Ovary (tissue), 10 donors: ENCODE results near the gene OR2A7. TPM values are rescaled to one million over a fixed set of nuclear protein-coding genes. Genes with fewer than 3 reads are reported as not detected.
"Not testable (repeated sequence)": the region's sequence is repeated elsewhere in the genome, so short reads cannot be mapped to it uniquely, and the experiment has no call there.

Experiments used
- DNase-seq, 5 donors: peaks; one replicate each; pipeline ENCODE4 v3.0.0-alpha.2; 2019 to 2020
- H3K27ac ChIP-seq, 2 donors: fragments of 200-600 bp; one replicate each; pipeline versions ENCODE4 v1.5.1 to v1.8.0; 2019 to 2022
- H3K27me3 ChIP-seq: fragments of 200-600 bp; one replicate; pipeline ENCODE4 v1.8.0; 2022
- H3K36me3 ChIP-seq: fragments of 200-600 bp; sonication (generic); one replicate; pipeline ENCODE4 v1.5.1; 2019
- H3K4me1 ChIP-seq: one replicate; pipeline ENCODE4 v1.8.1; 2013; ENCODE audit warnings: mild to moderate bottlenecking, moderate library complexity; ENCODE audit not compliant: insufficient read depth
- H3K4me3 ChIP-seq: fragments of 200-600 bp; sonication (generic); one replicate; pipeline ENCODE4 v1.5.1; 2017
- H3K9me3 ChIP-seq, 2 donors: fragments of 200-600 bp in 1 of 2; sonication (generic) in 1 of 2; one replicate each; pipeline versions ENCODE4 v1.5.1 to v1.8.1; 2013 to 2019; ENCODE audit warnings: mild to moderate bottlenecking in 1 of 2, moderate library complexity in 1 of 2
- WGBS, 3 donors: extraction: QIAGEN DNeasy Blood & Tissue Kit in 1 of 3; methylation state at CpG; one replicate each; pipeline versions ENCODE4 v1.1.5 to v1.1.7; 2013 to 2017; 5-methylcytosine and 5-hydroxymethylcytosine counted together
- intact Hi-C, 4 donors: fragments of 100-400 bp; cut with DNase I; formaldehyde crosslinking; loops; one replicate each; pipeline versions ENCODE4 v1.11.0 to v1.15.1; 2022 to 2023
- long read RNA-seq, 3 donors: library from polyadenylated mRNA in 2 of 3; unstranded in 2 of 3; transcript quantifications; one replicate each; pipeline ENCODE4 v2.0.0 and lab custom pipeline, GENCODE V29; 2021 to 2026
- polyA plus RNA-seq, 2 donors: library from polyadenylated mRNA; stranded (reverse); fragments of 200-250 nt in 1 of 2; fragments of 350-450 nt in 1 of 2; fragmentation: Illumina TruSeq in 1 of 2; extraction: RNeasy Lipid Tissue Mini Kit (QIAGEN cat#74804) in 1 of 2; gene quantifications; one replicate each; pipeline ENCODE4 v1.2.3, GENCODE V29; 2013 to 2014
- total RNA-seq, 7 donors: library from RNA; depleted of rRNA in 2 of 7; stranded (reverse); fragments of >200 nt in 2 of 7; fragmentation: NEBNext Ultra II Directional in 3 of 7; extraction: Animal tissue kit (Norgen Biotek cat#: 25700) in 3 of 7; gene quantifications; one replicate each; pipeline versions ENCODE4 v1.1.0 to v1.2.4, GENCODE V29; 2016 to 2023
- donor health status: DM: no; HTN: no; CAD: no; lungs with moderate emphysema.
- donor health status: DM: no; HTN: no; CAD: no.
- donor health status: Bipolar disorder and iron deficiency.
- donor health status: DM: yes; HTN: yes; CAD: no.
- donor health status: DM: no; HTN: no; CAD: no.
- donor health status: DM: yes; HTN: yes; CAD: no.

The OR2A7 gene, protein sequence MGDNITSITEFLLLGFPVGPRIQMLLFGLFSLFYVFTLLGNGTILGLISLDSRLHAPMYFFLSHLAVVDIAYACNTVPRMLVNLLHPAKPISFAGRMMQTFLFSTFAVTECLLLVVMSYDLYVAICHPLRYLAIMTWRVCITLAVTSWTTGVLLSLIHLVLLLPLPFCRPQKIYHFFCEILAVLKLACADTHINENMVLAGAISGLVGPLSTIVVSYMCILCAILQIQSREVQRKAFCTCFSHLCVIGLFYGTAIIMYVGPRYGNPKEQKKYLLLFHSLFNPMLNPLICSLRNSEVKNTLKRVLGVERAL
- total RNA-seq: 10 to 100 TPM in 1 of 7 donors, 1 to 10 TPM in 6; 2.8 to 22.6 (median 3.8) TPM
- polyA plus RNA-seq: 1 to 10 TPM in 1 of 2 donors, under 1 TPM in 1; 0.92 to 3.3 TPM
- long read RNA-seq, donor 1: 0 reads
- long read RNA-seq, donor 2: 0 reads
- long read RNA-seq, donor 3: 0 reads

- H3K4me3 ChIP-seq, intact Hi-C loops: not testable (repeated sequence)
- WGBS, 3 donors: 93 to 98% (median 94%) methylated on average over 6 to 7 of the region's 7 CpGs
These were observed at the start of gene OR2A7 for GRCh38 chr7:144264692-144265091. TSS of gene OR2A7 (minus strand) at chr7:144264792. CDS start at chr7:144259628, 5,164 bp downstream.

GRCh38 chr7:144311872-144312469 is 47.4 kb upstream of the OR2A7 start, which contains the start of gene OR2A1:
TSS of gene OR2A1 (plus strand) at chr7:144312419. CDS start at chr7:144318125, 5,706 bp downstream.
- H3K27me3 ChIP-seq, H3K36me3 ChIP-seq, H3K4me1 ChIP-seq, H3K4me3 ChIP-seq, intact Hi-C loops, H3K27ac ChIP-seq, DNase-seq, H3K9me3 ChIP-seq: not testable (repeated sequence)
- WGBS, 3 donors: 93 to 98% methylated on average over 2 of the region's 2 CpGs; no CpG with 5 or more reads in 1 of the 3 donors

More at GRCh38 chr7:144264692-144265091, at the start of gene OR2A7:
- H3K27ac ChIP-seq, H3K4me1 ChIP-seq, DNase-seq, H3K27me3 ChIP-seq, H3K36me3 ChIP-seq, H3K9me3 ChIP-seq: not testable (repeated sequence)

- DNase-seq, H3K4me3 ChIP-seq, H3K27me3 ChIP-seq, H3K36me3 ChIP-seq, H3K4me1 ChIP-seq, intact Hi-C loops, H3K27ac ChIP-seq, H3K9me3 ChIP-seq: not testable (repeated sequence)
- 71 to 100% methylated on average over 1 of the region's 2 CpGs; no CpG with 5 or more reads in 1 of the 3 donors for WGBS, 3 donors
These were observed 46.6 kb upstream of the OR2A7 start for GRCh38 chr7:144311218-144311617.

GRCh38 chr7:144309702-144310101 is 45.1 kb upstream of the OR2A7 start:
- H3K27ac ChIP-seq, H3K4me3 ChIP-seq, H3K4me1 ChIP-seq, intact Hi-C loops, DNase-seq, H3K9me3 ChIP-seq, H3K27me3 ChIP-seq, H3K36me3 ChIP-seq: not testable (repeated sequence)
- no CpG with 5 or more reads among the region's 2 CpGs for WGBS, 3 donors

GRCh38 chr7:144305156-144305555 is 40.6 kb upstream of the OR2A7 start:
- H3K27ac ChIP-seq, H3K4me1 ChIP-seq, H3K27me3 ChIP-seq, H3K36me3 ChIP-seq, H3K9me3 ChIP-seq, intact Hi-C loops, H3K4me3 ChIP-seq, DNase-seq: not testable (repeated sequence)
- no CpG with 5 or more reads among the region's 2 CpGs for WGBS, 3 donors

- H3K27ac ChIP-seq, H3K9me3 ChIP-seq, DNase-seq, H3K4me1 ChIP-seq, H3K4me3 ChIP-seq, H3K27me3 ChIP-seq, intact Hi-C loops, H3K36me3 ChIP-seq: not testable (repeated sequence)
- no CpG with 5 or more reads among the region's 5 CpGs for WGBS, 3 donors
These were observed 39.0 kb upstream of the OR2A7 start for GRCh38 chr7:144303607-144304006.

GRCh38 chr7:144302578-144303303 is 38.1 kb upstream of the OR2A7 start:
- H3K4me3 ChIP-seq, H3K9me3 ChIP-seq, H3K27me3 ChIP-seq, H3K4me1 ChIP-seq, DNase-seq, intact Hi-C loops, H3K27ac ChIP-seq, H3K36me3 ChIP-seq: not testable (repeated sequence)
- WGBS, 3 donors: no CpG with 5 or more reads among the region's 1 CpG

GRCh38 chr7:144293794-144294499 is 29.4 kb upstream of the OR2A7 start:
- H3K4me3 ChIP-seq, H3K36me3 ChIP-seq, H3K4me1 ChIP-seq, H3K27me3 ChIP-seq, DNase-seq, H3K27ac ChIP-seq, H3K9me3 ChIP-seq, intact Hi-C loops: not testable (repeated sequence)
- WGBS, 3 donors: 1% methylated on average over 9 of the region's 60 CpGs; no CpG with 5 or more reads in 2 of the 3 donors

- H3K27me3 ChIP-seq, H3K4me1 ChIP-seq, H3K4me3 ChIP-seq, intact Hi-C loops, H3K36me3 ChIP-seq, H3K9me3 ChIP-seq, DNase-seq, H3K27ac ChIP-seq: not testable (repeated sequence)
- 74 to 96% (median 95%) methylated on average over 3 to 4 of the region's 14 CpGs for WGBS, 3 donors
These were observed 28.0 kb upstream of the OR2A7 start for GRCh38 chr7:144292384-144293161.

DNA sequence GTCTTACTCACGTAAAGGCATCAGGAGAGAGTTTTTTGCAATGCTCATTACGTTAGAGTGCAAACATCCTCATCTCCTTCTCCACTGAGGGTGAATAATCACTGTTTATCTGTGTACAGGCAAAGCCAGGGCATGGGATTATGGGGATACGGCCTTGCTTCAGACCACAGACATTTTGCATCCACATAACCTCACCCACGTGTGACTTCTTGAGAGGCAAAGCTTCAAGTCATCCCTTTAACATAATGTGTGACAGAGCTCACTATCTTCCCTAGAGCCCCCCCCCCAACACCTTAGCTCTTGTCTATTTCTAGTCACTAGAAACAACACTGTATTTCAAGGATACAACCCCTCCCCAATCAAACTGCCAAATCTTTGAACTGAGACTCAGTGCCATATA is 27.0 kb upstream of the OR2A7 start:
- H3K4me3 ChIP-seq, H3K27ac ChIP-seq, H3K4me1 ChIP-seq, DNase-seq, intact Hi-C loops, H3K9me3 ChIP-seq, H3K27me3 ChIP-seq, H3K36me3 ChIP-seq: not testable (repeated sequence)
- 32 to 46% (median 33%) methylated on average over 1 to 3 of the region's 4 CpGs for WGBS, 3 donors
